Measurements from ENCODE around the gene EBF3. TPM values are rescaled to one million over a fixed set of nuclear protein-coding genes. Genes with fewer than 3 reads are reported as not detected.

EBF3 gene
- polyA plus RNA-seq, 1 experiment: 0.32 TPM

DNA sequence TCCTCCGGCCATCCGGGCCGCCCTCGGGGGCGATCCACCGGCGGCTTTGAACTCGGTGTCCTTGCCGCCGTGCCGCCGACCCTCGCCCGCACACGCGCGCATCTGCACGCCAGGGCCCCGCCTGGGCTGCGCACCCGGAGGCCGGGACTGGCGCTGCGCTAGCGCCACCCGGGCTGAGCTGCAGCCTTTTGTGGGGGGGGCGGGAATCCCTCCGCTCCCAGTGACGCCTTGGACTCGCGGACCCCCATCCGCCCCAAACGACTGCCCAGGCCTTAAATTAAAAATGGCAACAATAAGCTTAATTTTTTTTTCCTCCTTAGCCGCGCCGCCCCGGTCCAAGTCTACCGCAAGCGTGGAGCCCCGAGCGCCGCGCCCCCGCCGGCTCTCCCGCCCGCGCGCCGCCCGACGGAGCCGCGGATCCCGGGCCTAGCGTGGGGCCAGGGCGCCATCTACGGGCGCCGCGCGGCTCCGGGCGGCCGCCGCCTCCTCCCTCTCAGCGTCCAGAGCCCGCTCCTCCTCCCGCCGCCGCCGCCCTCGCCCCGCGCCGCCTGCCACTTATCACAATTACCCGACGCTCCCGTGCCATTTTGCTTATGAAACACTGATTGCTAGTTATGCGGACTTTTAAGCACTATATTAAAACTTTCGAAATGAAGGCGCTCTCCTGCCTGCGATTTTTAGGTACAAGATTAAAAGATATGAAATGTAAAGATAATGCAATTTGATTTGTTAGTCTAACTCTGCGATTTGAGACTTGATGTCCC lies 7.5 kb upstream of the EBF3 start:
- ChIA-PET POLR2A (no interaction called here), CTCF (interaction anchor here (0.8 to 3.0 kb wide), 10 partner anchors 13 to 1759 kb away, joined by 3 to 15 read pairs (median 4); no protein-coding TSS in a partner anchor)
- TF ChIP-seq, protein P1, sequence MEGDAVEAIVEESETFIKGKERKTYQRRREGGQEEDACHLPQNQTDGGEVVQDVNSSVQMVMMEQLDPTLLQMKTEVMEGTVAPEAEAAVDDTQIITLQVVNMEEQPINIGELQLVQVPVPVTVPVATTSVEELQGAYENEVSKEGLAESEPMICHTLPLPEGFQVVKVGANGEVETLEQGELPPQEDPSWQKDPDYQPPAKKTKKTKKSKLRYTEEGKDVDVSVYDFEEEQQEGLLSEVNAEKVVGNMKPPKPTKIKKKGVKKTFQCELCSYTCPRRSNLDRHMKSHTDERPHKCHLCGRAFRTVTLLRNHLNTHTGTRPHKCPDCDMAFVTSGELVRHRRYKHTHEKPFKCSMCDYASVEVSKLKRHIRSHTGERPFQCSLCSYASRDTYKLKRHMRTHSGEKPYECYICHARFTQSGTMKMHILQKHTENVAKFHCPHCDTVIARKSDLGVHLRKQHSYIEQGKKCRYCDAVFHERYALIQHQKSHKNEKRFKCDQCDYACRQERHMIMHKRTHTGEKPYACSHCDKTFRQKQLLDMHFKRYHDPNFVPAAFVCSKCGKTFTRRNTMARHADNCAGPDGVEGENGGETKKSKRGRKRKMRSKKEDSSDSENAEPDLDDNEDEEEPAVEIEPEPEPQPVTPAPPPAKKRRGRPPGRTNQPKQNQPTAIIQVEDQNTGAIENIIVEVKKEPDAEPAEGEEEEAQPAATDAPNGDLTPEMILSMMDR (IDR thresholded peaks at IDR 0.05; ENCODE audit: insufficient read depth, low read depth, low read length): peak; percentile 20; the same call in 1 of the 2 replicates
- H3K36me3 ChIP-seq (ENCODE audit: control insufficient read depth, insufficient read depth, low read length): no peaks in the 10 kb centered on the region
- H3K27me3 ChIP-seq (ENCODE audit: control insufficient read depth, insufficient read depth, low read length): peaks cover 44% of the 10 kb centered on the region
- H3K4me3 ChIP-seq (ENCODE audit: low read depth, low read length): no peak overlapping the region; the same call in 1 of the 2 replicates
- no peak for DNase-seq (ENCODE audit: low read depth)

DNA sequence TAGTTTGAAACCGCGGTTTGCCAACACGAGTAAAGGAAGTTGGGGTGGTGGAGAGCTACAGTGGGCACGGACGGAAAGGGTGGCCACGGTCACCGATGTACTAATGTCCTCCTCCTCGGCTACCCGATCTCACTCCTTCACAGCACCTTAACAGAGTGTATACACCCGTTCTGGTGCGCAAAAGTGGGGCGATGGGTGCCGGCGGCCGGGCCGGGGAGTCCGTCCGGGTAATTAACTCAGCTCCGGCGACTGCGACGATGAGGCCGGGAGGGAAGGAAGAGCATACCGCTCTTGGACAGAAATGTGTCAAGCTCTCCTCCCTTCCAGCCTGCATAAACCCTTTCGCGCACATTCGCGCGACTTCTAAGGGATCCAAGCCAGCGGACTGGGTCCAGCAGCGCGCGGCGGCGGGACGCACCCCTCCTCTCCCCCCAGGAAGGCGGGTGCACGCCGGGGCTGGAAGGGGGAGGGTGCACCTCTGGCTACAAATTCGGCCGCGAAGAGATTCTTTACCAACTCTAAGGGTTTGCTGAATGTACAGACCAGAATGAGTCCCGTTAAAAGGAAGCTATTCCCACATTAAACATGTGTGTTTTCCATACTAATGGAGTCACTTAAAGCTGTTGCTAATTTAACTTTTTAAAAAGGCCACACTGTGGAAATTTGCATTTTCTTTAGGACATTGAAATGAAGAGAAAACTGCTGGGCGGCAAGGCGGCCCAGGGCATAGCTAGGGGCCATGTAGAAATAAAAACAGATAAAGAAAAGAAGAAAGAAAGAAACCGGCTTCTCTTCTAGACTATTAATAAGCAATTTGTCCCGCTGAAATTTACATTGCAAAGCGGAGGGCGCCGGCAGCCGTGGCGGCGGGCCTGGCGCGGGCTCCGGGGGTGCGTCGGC lies 6.6 kb upstream of the EBF3 start:
- DNase-seq (ENCODE audit: low read depth): no peak
- CTCF ChIA-PET: interaction anchor here (0.5 to 3.0 kb wide), 11 partner anchors 15 to 1758 kb away, joined by 3 to 15 read pairs (median 4); no protein-coding TSS in a partner anchor
- no peaks in the 10 kb centered on the region for H3K36me3 ChIP-seq (ENCODE audit: control insufficient read depth, insufficient read depth, low read length)
- H3K4me3 ChIP-seq (ENCODE audit: low read depth, low read length): no peak overlapping the region
- peaks cover 50% of the 10 kb centered on the region for H3K27me3 ChIP-seq (ENCODE audit: control insufficient read depth, insufficient read depth, low read length)
- POLR2A ChIA-PET: no interaction called here
- TF ChIP-seq, protein P1 (IDR thresholded peaks at IDR 0.05; ENCODE audit: insufficient read depth, low read depth, low read length): no peak

DNA sequence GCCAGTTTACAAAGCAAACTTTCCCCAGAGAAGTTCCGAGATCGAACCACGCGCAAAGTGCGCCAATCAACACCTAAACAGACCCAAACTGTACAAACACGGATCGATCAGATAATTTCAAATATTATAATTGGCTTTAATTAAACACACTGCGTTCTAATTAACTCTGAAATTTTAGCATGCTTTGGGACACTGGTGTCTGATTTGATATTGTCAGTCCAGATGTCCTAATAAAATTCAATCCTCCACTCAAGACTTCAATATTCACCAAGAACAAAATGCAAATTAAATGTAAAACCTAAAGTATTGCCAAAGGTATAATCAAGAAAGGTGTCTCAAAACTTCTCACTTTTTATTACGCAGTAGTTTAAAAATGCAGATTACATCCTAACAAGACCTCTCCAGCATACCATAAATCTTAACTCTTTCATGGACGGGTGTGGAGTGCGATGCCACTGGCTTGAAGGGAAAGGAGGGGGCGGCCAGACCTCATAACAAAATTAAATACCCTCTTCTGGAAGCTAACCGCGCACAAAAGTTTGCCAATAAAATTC lies 5.9 kb upstream of the EBF3 start:
- DNase-seq (ENCODE audit: low read depth): no peak
- no peak overlapping the region for H3K4me3 ChIP-seq (ENCODE audit: low read depth, low read length)
- ChIA-PET POLR2A (no interaction called here), CTCF (interaction anchor here (0.8 to 3.0 kb wide), 6 partner anchors 14 to 1765 kb away, joined by 3 to 8 read pairs (median 4); no protein-coding TSS in a partner anchor)
- peaks cover 54% of the 10 kb centered on the region for H3K27me3 ChIP-seq (ENCODE audit: control insufficient read depth, insufficient read depth, low read length)
- no peaks in the 10 kb centered on the region for H3K36me3 ChIP-seq (ENCODE audit: control insufficient read depth, insufficient read depth, low read length)
- TF ChIP-seq, protein P1 (IDR thresholded peaks at IDR 0.05; ENCODE audit: insufficient read depth, low read depth, low read length): no peak

DNA sequence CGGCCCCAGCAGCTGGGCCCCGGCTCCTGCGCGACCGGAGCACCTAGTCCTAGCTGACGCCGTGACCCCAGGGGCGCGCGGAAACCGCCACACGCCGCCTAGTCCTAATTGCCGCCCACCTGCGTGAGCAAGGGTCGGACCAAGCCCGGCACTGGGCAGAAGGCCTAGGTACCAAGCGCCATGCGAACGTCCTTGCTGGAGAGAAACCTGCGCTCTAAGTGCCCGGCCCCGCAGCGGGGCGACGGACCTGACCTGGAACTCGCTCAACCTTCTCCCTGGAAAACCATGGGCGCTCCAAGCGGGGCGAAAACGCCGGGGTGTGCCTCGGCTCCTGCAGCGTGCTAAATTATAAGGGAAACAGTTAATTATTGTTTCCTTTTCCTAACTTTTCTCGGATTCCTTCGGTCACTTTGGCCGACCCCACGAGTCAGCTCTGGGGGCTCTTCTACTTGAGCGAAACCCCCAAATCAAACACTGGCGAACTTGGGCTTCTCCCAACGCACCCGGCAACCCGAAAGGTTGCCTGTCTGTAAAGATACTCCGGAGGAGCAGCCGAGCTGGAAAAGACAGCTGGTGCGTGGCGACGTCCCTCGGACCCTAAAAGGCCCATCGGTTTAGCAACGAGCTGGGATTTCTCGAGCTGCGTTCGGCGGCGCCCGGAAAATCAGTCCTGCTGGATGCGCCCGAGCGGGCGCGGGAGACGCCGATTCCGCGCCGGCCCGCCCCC lies 5.3 kb upstream of the EBF3 start:
- Histone ChIP-seq H3K36me3 (ENCODE audit: control insufficient read depth, insufficient read depth, low read length) (no peaks in the 10 kb centered on the region), H3K4me3 (ENCODE audit: low read depth, low read length) (no peak overlapping the region), H3K27me3 (ENCODE audit: control insufficient read depth, insufficient read depth, low read length) (peaks cover 55% of the 10 kb centered on the region)
- CTCF ChIA-PET: interaction anchor here (1.2 to 3.0 kb wide), 3 partner anchors 13 to 1764 kb away, joined by 4 to 8 read pairs (median 5); no protein-coding TSS in a partner anchor
- POLR2A ChIA-PET: no interaction called here
- TF ChIP-seq, protein P1 (IDR thresholded peaks at IDR 0.05; ENCODE audit: insufficient read depth, low read depth, low read length): no peak
- DNase-seq (ENCODE audit: low read depth): no peak
